ENCODE data around the gene TSSC4.

TSSC4 gene

DNA sequence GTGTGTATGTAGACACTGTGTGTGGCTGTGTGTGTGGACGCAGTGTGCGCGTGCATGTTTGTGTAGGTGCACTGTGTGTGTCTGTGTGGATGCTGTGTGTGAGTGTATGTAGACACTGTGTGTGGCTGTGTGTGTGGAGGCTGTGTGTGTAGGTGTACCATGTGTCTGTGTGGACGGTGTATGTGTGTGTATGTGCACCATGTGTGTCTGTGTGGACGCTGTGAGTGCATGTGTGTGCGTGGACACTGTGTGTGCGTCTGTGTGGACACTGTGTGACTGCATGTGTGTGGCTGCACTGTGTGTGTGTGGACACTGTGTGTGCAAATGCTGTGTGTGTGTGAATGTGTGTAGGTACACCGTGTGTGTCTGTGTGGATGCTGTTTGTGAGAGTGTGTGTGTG, 33.5 kb downstream of the TSSC4 start:
- H3K4me3 ChIP-seq (replicated peaks; ENCODE audit: insufficient read depth, low read length) = no peak overlapping the region
- DNase-seq (ENCODE audit: low read depth in 1 of 2, low spot score in 1 of 2) = no peak
- H3K27ac ChIP-seq (replicated peaks) = no peak overlapping the region
- no peak for TF ChIP-seq SPI1 (IDR thresholded peaks at IDR 0.05; ENCODE audit: borderline replicate concordance, low read depth)
- H3K27me3 ChIP-seq (ENCODE audit: insufficient read depth, poor library complexity, severe bottlenecking) = no peaks in the 10 kb centered on the region

DNA sequence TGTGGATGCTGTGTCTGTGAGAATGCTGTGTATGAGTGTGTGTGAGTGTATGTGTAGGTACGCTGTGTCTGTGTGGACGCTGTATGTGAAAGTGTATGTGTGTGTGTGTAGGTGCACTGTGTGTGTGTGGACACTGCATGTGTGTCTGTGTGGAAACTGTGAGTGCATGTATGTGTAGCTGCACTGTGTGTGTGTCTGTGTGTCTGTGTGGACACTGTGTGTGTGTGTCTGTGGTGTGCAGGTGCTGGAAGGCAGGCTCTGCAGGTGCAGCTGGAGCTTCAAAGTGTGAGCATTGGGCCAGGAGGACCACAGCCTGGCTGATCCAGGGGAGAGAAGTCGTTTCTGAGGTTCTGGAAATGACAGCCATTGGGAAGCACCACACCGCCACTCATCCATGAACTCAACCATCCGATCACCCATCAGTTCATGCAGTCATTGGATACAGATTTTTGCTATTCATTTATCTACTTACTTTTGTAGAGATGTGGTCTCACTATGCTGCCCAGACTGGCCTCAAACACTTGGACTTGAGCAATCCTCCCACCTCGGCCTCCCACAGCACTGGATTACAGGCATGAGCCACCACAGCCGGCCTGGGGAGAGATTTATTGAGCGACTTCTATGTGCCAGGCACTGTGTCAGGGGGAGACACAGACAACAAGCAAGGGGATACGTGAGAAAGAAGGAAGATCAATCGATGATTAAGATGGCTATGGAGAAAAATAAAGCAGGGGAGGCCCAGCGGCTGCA, 34.1 kb downstream of the TSSC4 start:
- Histone ChIP-seq H3K4me3 (replicated peaks; ENCODE audit: insufficient read depth, low read length) (no peak overlapping the region), H3K27ac (replicated peaks) (no peak overlapping the region), H3K27me3 (ENCODE audit: insufficient read depth, poor library complexity, severe bottlenecking) (no peaks in the 10 kb centered on the region)
- no peak for DNase-seq (ENCODE audit: low read depth in 1 of 2, low spot score in 1 of 2)
- TF ChIP-seq, protein P1, sequence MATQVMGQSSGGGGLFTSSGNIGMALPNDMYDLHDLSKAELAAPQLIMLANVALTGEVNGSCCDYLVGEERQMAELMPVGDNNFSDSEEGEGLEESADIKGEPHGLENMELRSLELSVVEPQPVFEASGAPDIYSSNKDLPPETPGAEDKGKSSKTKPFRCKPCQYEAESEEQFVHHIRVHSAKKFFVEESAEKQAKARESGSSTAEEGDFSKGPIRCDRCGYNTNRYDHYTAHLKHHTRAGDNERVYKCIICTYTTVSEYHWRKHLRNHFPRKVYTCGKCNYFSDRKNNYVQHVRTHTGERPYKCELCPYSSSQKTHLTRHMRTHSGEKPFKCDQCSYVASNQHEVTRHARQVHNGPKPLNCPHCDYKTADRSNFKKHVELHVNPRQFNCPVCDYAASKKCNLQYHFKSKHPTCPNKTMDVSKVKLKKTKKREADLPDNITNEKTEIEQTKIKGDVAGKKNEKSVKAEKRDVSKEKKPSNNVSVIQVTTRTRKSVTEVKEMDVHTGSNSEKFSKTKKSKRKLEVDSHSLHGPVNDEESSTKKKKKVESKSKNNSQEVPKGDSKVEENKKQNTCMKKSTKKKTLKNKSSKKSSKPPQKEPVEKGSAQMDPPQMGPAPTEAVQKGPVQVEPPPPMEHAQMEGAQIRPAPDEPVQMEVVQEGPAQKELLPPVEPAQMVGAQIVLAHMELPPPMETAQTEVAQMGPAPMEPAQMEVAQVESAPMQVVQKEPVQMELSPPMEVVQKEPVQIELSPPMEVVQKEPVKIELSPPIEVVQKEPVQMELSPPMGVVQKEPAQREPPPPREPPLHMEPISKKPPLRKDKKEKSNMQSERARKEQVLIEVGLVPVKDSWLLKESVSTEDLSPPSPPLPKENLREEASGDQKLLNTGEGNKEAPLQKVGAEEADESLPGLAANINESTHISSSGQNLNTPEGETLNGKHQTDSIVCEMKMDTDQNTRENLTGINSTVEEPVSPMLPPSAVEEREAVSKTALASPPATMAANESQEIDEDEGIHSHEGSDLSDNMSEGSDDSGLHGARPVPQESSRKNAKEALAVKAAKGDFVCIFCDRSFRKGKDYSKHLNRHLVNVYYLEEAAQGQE (IDR thresholded peaks at IDR 0.05; ENCODE audit: insufficient replicate concordance, low read depth) = no peak
- TF ChIP-seq, protein P2, sequence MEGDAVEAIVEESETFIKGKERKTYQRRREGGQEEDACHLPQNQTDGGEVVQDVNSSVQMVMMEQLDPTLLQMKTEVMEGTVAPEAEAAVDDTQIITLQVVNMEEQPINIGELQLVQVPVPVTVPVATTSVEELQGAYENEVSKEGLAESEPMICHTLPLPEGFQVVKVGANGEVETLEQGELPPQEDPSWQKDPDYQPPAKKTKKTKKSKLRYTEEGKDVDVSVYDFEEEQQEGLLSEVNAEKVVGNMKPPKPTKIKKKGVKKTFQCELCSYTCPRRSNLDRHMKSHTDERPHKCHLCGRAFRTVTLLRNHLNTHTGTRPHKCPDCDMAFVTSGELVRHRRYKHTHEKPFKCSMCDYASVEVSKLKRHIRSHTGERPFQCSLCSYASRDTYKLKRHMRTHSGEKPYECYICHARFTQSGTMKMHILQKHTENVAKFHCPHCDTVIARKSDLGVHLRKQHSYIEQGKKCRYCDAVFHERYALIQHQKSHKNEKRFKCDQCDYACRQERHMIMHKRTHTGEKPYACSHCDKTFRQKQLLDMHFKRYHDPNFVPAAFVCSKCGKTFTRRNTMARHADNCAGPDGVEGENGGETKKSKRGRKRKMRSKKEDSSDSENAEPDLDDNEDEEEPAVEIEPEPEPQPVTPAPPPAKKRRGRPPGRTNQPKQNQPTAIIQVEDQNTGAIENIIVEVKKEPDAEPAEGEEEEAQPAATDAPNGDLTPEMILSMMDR (IDR thresholded peaks at IDR 0.05; ENCODE audit: insufficient read depth, low read length) = no peak
- TF ChIP-seq SPI1 (IDR thresholded peaks at IDR 0.05; ENCODE audit: borderline replicate concordance, low read depth) = no peak
- no peak for TF ChIP-seq POLR2AphosphoS5 (IDR thresholded peaks at IDR 0.05; ENCODE audit: low read depth)
- no peak for TF ChIP-seq GABPA (IDR thresholded peaks at IDR 0.05; ENCODE audit: low read depth)

DNA sequence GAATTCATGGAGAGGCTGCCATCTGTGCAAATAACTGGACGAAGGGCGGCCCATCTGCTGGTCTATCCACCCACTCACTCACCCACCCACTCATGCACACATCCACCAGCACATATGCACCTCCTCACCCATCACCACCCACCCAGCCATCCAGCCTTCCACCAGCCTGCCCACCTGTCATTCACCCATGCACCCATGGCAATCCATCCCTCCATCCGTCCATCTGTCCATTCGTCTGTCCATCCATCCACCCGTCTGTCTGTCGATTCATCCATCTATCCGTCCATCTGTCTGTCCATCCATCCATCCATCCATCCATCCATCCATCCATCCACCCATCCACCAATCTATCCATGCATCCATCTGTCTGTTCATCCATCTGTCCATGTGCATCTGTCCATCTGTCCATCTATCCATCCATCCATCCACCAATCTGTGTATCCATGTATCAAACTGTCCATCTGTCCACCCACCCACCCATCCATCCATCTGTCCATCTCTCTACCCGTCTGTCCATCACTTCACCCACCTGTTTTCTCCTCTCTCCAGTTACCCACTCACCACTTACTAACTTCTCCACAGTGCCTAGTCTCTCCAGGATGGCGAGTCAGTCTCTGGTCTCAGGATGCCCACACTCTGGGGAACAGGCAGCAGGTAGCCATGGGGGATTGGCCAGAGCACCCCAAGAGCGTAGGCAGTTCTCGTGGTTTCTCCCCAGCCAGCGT, 34.9 kb downstream of the TSSC4 start:
- TF ChIP-seq POLR2AphosphoS5 (IDR thresholded peaks at IDR 0.05; ENCODE audit: low read depth) (no peak), SPI1 (IDR thresholded peaks at IDR 0.05; ENCODE audit: borderline replicate concordance, low read depth) (no peak), GABPA (IDR thresholded peaks at IDR 0.05; ENCODE audit: low read depth) (no peak)
- TF ChIP-seq, protein P1 (IDR thresholded peaks at IDR 0.05; ENCODE audit: insufficient replicate concordance, low read depth) = no peak
- TF ChIP-seq, protein P2 (IDR thresholded peaks at IDR 0.05; ENCODE audit: insufficient read depth, low read length) = no peak
- H3K4me3 ChIP-seq (replicated peaks; ENCODE audit: insufficient read depth, low read length) = no peak overlapping the region
- H3K27ac ChIP-seq (replicated peaks) = no peak overlapping the region
- H3K27me3 ChIP-seq (ENCODE audit: insufficient read depth, poor library complexity, severe bottlenecking) = no peaks in the 10 kb centered on the region
- DNase-seq (ENCODE audit: low read depth in 1 of 2, low spot score in 1 of 2) = no peak

DNA sequence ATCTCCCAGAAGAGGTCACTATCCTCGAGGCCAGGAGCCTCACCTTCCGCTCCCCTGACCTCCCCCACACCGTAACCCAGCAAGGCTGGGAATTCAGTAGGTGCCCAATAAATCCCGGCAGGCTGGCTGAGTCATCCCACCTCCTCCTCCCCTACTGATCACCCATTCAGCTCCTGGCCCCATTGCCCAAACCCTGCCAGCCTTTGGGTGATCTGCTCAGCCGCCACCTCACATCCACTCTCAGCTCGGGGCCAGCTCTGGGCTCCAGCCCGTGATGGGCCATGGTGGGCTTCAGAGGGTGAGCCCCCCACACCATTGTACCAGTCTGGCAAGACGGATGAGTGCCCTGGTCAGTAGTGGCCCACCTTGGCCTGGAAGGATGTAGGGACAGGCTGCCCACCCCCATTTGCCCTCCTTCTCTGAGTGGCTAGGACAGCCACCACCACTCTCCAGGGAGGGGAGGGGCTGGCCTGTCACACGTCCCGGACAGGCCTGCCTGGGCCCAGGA, 35.5 kb downstream of the TSSC4 start:
- TF ChIP-seq, protein P2 (IDR thresholded peaks at IDR 0.05; ENCODE audit: insufficient read depth, low read length) = no peak
- H3K27ac ChIP-seq (replicated peaks) = no peak overlapping the region
- no peak overlapping the region for H3K4me3 ChIP-seq (replicated peaks; ENCODE audit: insufficient read depth, low read length)
- no peaks in the 10 kb centered on the region for H3K27me3 ChIP-seq (ENCODE audit: insufficient read depth, poor library complexity, severe bottlenecking)
- no peak for DNase-seq (ENCODE audit: low read depth in 1 of 2, low spot score in 1 of 2)

Data from HL-60 (cell line).